Fibroblast of the conjunctiva (primary cell): ENCODE data around the gene MPDZ.

Source experiments
- DNase-seq: peaks from one replicate; pipeline ENCODE4 v3.0.0-alpha.2; 2010; ENCODE audit warnings: low read depth

The MPDZ gene

GRCh38 chr9:13078164-13078563, 201.3 kb downstream of the MPDZ start:
- no peak for DNase-seq

- DNase-seq: no peak
These were observed 202.9 kb downstream of the MPDZ start for GRCh38 chr9:13076616-13077015.

GRCh38 chr9:13071921-13072320, 207.6 kb downstream of the MPDZ start:
- no peak for DNase-seq

- DNase-seq: no peak
These were observed 208.6 kb downstream of the MPDZ start for GRCh38 chr9:13070612-13071595.

GRCh38 chr9:13069498-13069897, 210.0 kb downstream of the MPDZ start:
- no peak for DNase-seq

- no peak for DNase-seq
These were observed 214.8 kb downstream of the MPDZ start for GRCh38 chr9:13064676-13065075.

GRCh38 chr9:13063880-13064459, 215.5 kb downstream of the MPDZ start:
- DNase-seq: no peak

GRCh38 chr9:13061390-13061789, 218.1 kb downstream of the MPDZ start:
- DNase-seq: no peak
